Measurements from ENCODE around the gene PTGIR. TPM values are rescaled to one million over a fixed set of nuclear protein-coding genes. Genes with fewer than 3 reads are reported as not detected.

Gene PTGIR
- total and polyA plus RNA-seq, 8 donors: 9.2 to 14.1 (median 11.8) TPM

- no peaks in the 10 kb centered on the region for H3K9me3 ChIP-seq
- DNase-seq (peak in 1 of 4 donors; percentile 56), ATAC-seq (no peak)
- H3K27ac ChIP-seq: no peak overlapping the region
- TF ChIP-seq CTCF (IDR thresholded peaks at IDR 0.05): no peak
- H3K27me3 ChIP-seq: peaks cover 32 to 96% of the 10 kb centered on the region in 2 donors
- intact Hi-C loops (cut with DNase I): no loop called here
- H3K36me3 ChIP-seq: no peaks in the 10 kb centered on the region
- no peak overlapping the region for H3K4me3 ChIP-seq
- peaks cover 0 to 5% of the 10 kb centered on the region in 2 donors for H3K4me1 ChIP-seq
Measured at GRCh38 chr19:46648961-46649960, 24.4 kb upstream of the PTGIR start.

GRCh38 chr19:46648060-46648960 is 23.4 kb upstream of the PTGIR start:
- TF ChIP-seq CTCF (IDR thresholded peaks at IDR 0.05): no peak
- DNase-seq (peak in 1 of 4 donors; percentile 49), ATAC-seq (peak; percentile 42)
- Histone ChIP-seq H3K4me3 (no peak overlapping the region), H3K4me1 (peaks cover 0 to 5% of the 10 kb centered on the region in 2 donors), H3K36me3 (no peaks in the 10 kb centered on the region), H3K27ac (no peak overlapping the region), H3K27me3 (peaks cover 32 to 92% of the 10 kb centered on the region in 2 donors), H3K9me3 (no peaks in the 10 kb centered on the region)
- intact Hi-C loops (cut with DNase I): no loop called here

- no peak for TF ChIP-seq CTCF (IDR thresholded peaks at IDR 0.05)
- intact Hi-C loops (cut with DNase I): no loop called here
- Histone ChIP-seq H3K36me3 (no peaks in the 10 kb centered on the region), H3K4me1 (peaks cover 0 to 5% of the 10 kb centered on the region in 2 donors), H3K27ac (no peak overlapping the region), H3K4me3 (no peak overlapping the region), H3K9me3 (no peaks in the 10 kb centered on the region), H3K27me3 (peaks cover 32 to 88% of the 10 kb centered on the region in 2 donors)
- DNase-seq (peak in 1 of 4 donors; percentile 1), ATAC-seq (no peak)
Measured at GRCh38 chr19:46646402-46646801, 21.5 kb upstream of the PTGIR start.

GRCh38 chr19:46644720-46645119 is 19.8 kb upstream of the PTGIR start:
- Histone ChIP-seq H3K27me3 (peaks cover 25 to 89% of the 10 kb centered on the region in 2 donors), H3K27ac (no peak overlapping the region), H3K4me3 (no peak overlapping the region), H3K4me1 (peaks cover 0 to 9% of the 10 kb centered on the region in 2 donors), H3K9me3 (no peaks in the 10 kb centered on the region), H3K36me3 (no peaks in the 10 kb centered on the region)
- intact Hi-C loops (cut with DNase I): no loop called here
- TF ChIP-seq CTCF (IDR thresholded peaks at IDR 0.05): no peak
- peak in 1 of 4 donors; percentile 40 for DNase-seq
- no peak for ATAC-seq

All from left lung (tissue), 10 donors.